HEK293 (cell line): ENCODE results near the gene SENP1.

Source experiments
- GFI1B ChIP-seq: fragments of 450-650 bp; formaldehyde crosslinking; IDR thresholded peaks from 2 replicates; pipeline ENCODE4 v1.5.1; 2016; ENCODE audit warnings: missing biosample characterization, missing genetic modification characterization
- HOXA7 ChIP-seq: sonication (generic); formaldehyde crosslinking; IDR thresholded peaks from 2 replicates; pipeline ENCODE4 v1.8.1; 2022; ENCODE audit warnings: missing genetic modification reagents, borderline replicate concordance
- MEIS1 ChIP-seq: sonication (generic); formaldehyde crosslinking; IDR thresholded peaks from 2 replicates; pipeline ENCODE4 v1.8.1; 2022; ENCODE audit warnings: missing genetic modification reagents, mild to moderate bottlenecking, borderline replicate concordance
- SALL2 ChIP-seq: fragments of 450-650 bp; formaldehyde crosslinking; IDR thresholded peaks from 2 replicates; pipeline ENCODE4 v1.5.0; 2017; ENCODE audit warnings: missing biosample characterization, mild to moderate bottlenecking, missing genetic modification characterization, borderline replicate concordance
- SCRT1 ChIP-seq: fragments of 450-650 bp; formaldehyde crosslinking; IDR thresholded peaks from 2 replicates; pipeline ENCODE4 v1.5.1; 2016; ENCODE audit warnings: missing biosample characterization, missing genetic modification characterization, borderline replicate concordance
- SETDB1 ChIP-seq: IDR thresholded peaks from one replicate; pipeline ENCODE4 v1.6.1; 2017; ENCODE audit warnings: mild to moderate bottlenecking, low read length, moderate library complexity, mixed read lengths; ENCODE audit not compliant: insufficient read length
- YY2 ChIP-seq: fragments of 450-650 bp; formaldehyde crosslinking; IDR thresholded peaks from 2 replicates; pipeline ENCODE4 v1.5.1; 2016; ENCODE audit warnings: missing biosample characterization, missing genetic modification characterization
- ZBTB7A ChIP-seq: fragments of 450-650 bp; formaldehyde crosslinking; IDR thresholded peaks from 2 replicates; pipeline ENCODE4 v1.5.1; 2016; ENCODE audit warnings: low read depth, missing biosample characterization, missing genetic modification characterization
- ZNF155 ChIP-seq: fragments of 450-650 bp; formaldehyde crosslinking; IDR thresholded peaks from 2 replicates; pipeline ENCODE4 v1.5.1; 2016; ENCODE audit warnings: missing biosample characterization, missing genetic modification characterization
- ZNF174 ChIP-seq: fragments of 450-650 bp; formaldehyde crosslinking; IDR thresholded peaks from 2 replicates; pipeline ENCODE4 v1.5.0; 2017; ENCODE audit warnings: missing biosample characterization, mild to moderate bottlenecking, missing genetic modification characterization
- ZNF214 ChIP-seq: fragments of 450-650 bp; formaldehyde crosslinking; IDR thresholded peaks from 2 replicates; pipeline ENCODE4 v1.5.1; 2017; ENCODE audit warnings: missing biosample characterization, mild to moderate bottlenecking, missing genetic modification characterization, borderline replicate concordance
- ZNF221 ChIP-seq: fragments of 450-650 bp; formaldehyde crosslinking; IDR thresholded peaks from 2 replicates; pipeline ENCODE4 v1.5.1; 2017; ENCODE audit warnings: missing biosample characterization, missing genetic modification characterization, borderline replicate concordance
- ZNF266 ChIP-seq: fragments of 450-650 bp; formaldehyde crosslinking; IDR thresholded peaks from 2 replicates; pipeline ENCODE4 v1.5.1; 2016; ENCODE audit warnings: missing biosample characterization, missing genetic modification characterization, low read depth
- ZNF274 ChIP-seq, 2 experiments: fragments of 200-500 bp in 1 of 2; fragments of 450-650 bp in 1 of 2; sonication (Bioruptor generic) in 1 of 2; formaldehyde crosslinking in 1 of 2; IDR thresholded peaks; 2 replicates each; pipeline versions ENCODE4 v1.5.1 to v1.6.1; 2014 to 2016; ENCODE audit warnings: borderline replicate concordance in 1 of 2, inconsistent platforms in 1 of 2, low read length in 1 of 2, missing biosample characterization in 1 of 2, missing genetic modification characterization in 1 of 2
- ZNF335 ChIP-seq: fragments of 450-650 bp; formaldehyde crosslinking; conservative IDR thresholded peaks from 2 replicates; pipeline ENCODE4 v1.5.1; 2016; ENCODE audit warnings: missing biosample characterization, missing genetic modification characterization
- ZNF341 ChIP-seq: fragments of 450-650 bp; formaldehyde crosslinking; IDR thresholded peaks from 2 replicates; pipeline ENCODE4; 2016; ENCODE audit warnings: low read depth, missing biosample characterization, missing genetic modification characterization
- ZNF426 ChIP-seq: fragments of 450-650 bp; formaldehyde crosslinking; IDR thresholded peaks from 2 replicates; pipeline ENCODE4 v1.5.1; 2017; ENCODE audit warnings: missing biosample characterization, missing genetic modification characterization, mild to moderate bottlenecking, inconsistent platforms, moderate library complexity
- ZNF433 ChIP-seq: fragments of 450-650 bp; formaldehyde crosslinking; IDR thresholded peaks from 2 replicates; pipeline ENCODE4 v1.5.1; 2016; ENCODE audit warnings: missing biosample characterization, missing genetic modification characterization, low read depth
- ZNF48 ChIP-seq: fragments of 450-650 bp; formaldehyde crosslinking; IDR thresholded peaks from 2 replicates; pipeline ENCODE4 v1.5.1; 2016; ENCODE audit warnings: missing biosample characterization, missing genetic modification characterization
- ZNF514 ChIP-seq: fragments of 450-650 bp; formaldehyde crosslinking; IDR thresholded peaks from 2 replicates; pipeline ENCODE4 v1.5.1; 2016; ENCODE audit warnings: missing biosample characterization, missing genetic modification characterization
- ZNF548 ChIP-seq: fragments of 450-650 bp; formaldehyde crosslinking; IDR thresholded peaks from 2 replicates; pipeline ENCODE4 v1.5.1; 2016; ENCODE audit warnings: missing biosample characterization, missing genetic modification characterization
- ZNF600 ChIP-seq: fragments of 450-650 bp; formaldehyde crosslinking; IDR thresholded peaks from 2 replicates; pipeline ENCODE4 v1.5.1; 2016; ENCODE audit warnings: missing biosample characterization, missing genetic modification characterization
- ZNF621 ChIP-seq: fragments of 450-650 bp; formaldehyde crosslinking; IDR thresholded peaks from 2 replicates; pipeline ENCODE4 v1.5.1; 2017; ENCODE audit warnings: missing biosample characterization, missing genetic modification characterization
- ZNF658 ChIP-seq: fragments of 450-650 bp; formaldehyde crosslinking; IDR thresholded peaks from 2 replicates; pipeline ENCODE4; 2016; ENCODE audit warnings: missing biosample characterization, missing genetic modification characterization
- ZNF670 ChIP-seq: fragments of 450-650 bp; formaldehyde crosslinking; IDR thresholded peaks from 2 replicates; pipeline ENCODE4 v1.5.1; 2016; ENCODE audit warnings: missing biosample characterization, missing genetic modification characterization, low read depth
- ZNF707 ChIP-seq: fragments of 450-650 bp; formaldehyde crosslinking; IDR thresholded peaks from 2 replicates; pipeline ENCODE4 v1.5.1; 2016; ENCODE audit warnings: missing biosample characterization, missing genetic modification characterization
- ZSCAN16 ChIP-seq: fragments of 450-650 bp; formaldehyde crosslinking; IDR thresholded peaks from 2 replicates; pipeline ENCODE4 v1.5.1; 2016; ENCODE audit warnings: missing biosample characterization, missing genetic modification characterization
- ZXDB ChIP-seq: fragments of 450-650 bp; formaldehyde crosslinking; IDR thresholded peaks from 2 replicates; pipeline ENCODE4 v1.5.1; 2016; ENCODE audit warnings: missing biosample characterization, missing genetic modification characterization
- TF ChIP-seq, protein P1 (sequence below): fragments of 450-650 bp; formaldehyde crosslinking; IDR thresholded peaks from 2 replicates; pipeline ENCODE4 v1.5.1; 2016; ENCODE audit warnings: missing biosample characterization, missing genetic modification characterization
- TF ChIP-seq, protein P2 (sequence below): fragments of 450-650 bp; IDR thresholded peaks from 2 replicates; pipeline ENCODE4 v1.5.1; 2018; ENCODE audit warnings: missing biosample characterization, mild to moderate bottlenecking, missing genetic modification characterization
- TF ChIP-seq, protein P3 (sequence below): fragments of 450-650 bp; formaldehyde crosslinking; IDR thresholded peaks from 2 replicates; pipeline ENCODE4 v1.5.0; 2017; ENCODE audit warnings: missing biosample characterization, missing genetic modification characterization, borderline replicate concordance
- TF ChIP-seq, protein P4 (sequence below): fragments of 450-650 bp; formaldehyde crosslinking; IDR thresholded peaks from 2 replicates; pipeline ENCODE4 v1.5.1; 2016; ENCODE audit warnings: missing biosample characterization, missing genetic modification characterization
- TF ChIP-seq, protein P5 (sequence below): fragments of 450-650 bp; formaldehyde crosslinking; IDR thresholded peaks from 2 replicates; pipeline ENCODE4 v1.5.1; 2016; ENCODE audit warnings: missing biosample characterization, missing genetic modification characterization

The SENP1 gene

DNA sequence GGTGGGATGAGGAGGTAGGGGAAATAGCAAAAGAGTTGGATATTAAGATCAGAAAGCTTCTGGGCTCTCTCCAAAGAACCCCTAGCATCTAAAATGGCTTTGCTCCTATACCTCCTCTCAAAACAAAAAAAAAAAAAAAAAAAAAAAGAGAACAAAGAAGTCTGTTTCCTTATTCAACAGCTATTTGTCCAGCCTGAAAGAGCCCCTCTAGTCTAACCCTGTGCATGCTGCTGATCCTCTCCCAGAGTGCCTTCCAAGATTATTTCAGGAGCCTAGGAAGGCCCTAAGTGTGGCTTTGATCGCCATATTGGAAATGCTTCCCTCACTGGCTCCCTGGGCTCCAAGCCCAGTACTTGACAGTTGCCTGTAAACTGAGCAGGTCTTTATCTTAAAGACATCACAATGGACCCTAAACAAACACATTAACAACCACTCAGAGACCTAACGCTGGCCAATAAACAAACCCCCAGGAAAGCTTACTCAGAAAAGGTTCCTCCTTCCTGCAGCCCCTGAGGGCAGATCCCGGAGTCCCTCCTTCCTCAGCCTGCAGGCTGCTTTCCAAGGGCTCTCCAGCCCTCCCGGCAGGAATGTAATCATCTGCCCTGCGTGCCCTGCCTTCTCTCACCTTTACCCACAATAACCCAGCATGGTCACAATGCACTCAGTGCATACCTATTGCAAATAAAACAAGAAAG lies 84.2 kb downstream of the SENP1 start (continued):
- TF ChIP-seq ZNF433 (no peak), ZBTB7A (tag by site-specific recombination) (no peak), YY2 (tag by site-specific recombination) (0 out of 2 replicates have a peak, but pooled peaks have one; percentile 27), SCRT1 (tag by site-specific recombination) (no peak), ZNF341 (tag by site-specific recombination) (peak; percentile 40; the same call in 1 of the 2 replicates), ZNF600 (tag by site-specific recombination) (peak; percentile 47; the same call in 1 of the 2 replicates), MEIS1 (CRISPR knock-in tag) (no peak), ZNF214 (tag by site-specific recombination) (no peak), ZNF274 (IDR thresholded peaks at IDR 0.05; ENCODE audit: low read length) (no peak), ZNF274 (tag by site-specific recombination; IDR thresholded peaks at IDR 0.05; ENCODE audit: borderline replicate concordance) (no peak), HOXA7 (CRISPR knock-in tag) (no peak), ZNF221 (tag by site-specific recombination) (no peak), SALL2 (no peak), ZNF548 (tag by site-specific recombination) (no peak), ZNF658 (tag by site-specific recombination) (no peak), ZNF514 (no peak), ZNF426 (tag by site-specific recombination) (no peak), ZNF155 (tag by site-specific recombination) (no peak), ZNF174 (tag by site-specific recombination) (no peak), ZNF335 (tag by site-specific recombination) (peak; percentile 84), ZNF621 (tag by site-specific recombination) (no peak), GFI1B (peak; percentile 73), ZNF48 (tag by site-specific recombination) (no peak), ZNF670 (tag by site-specific recombination) (no peak), ZXDB (tag by site-specific recombination) (peak; percentile 98), SETDB1 (no peak), ZSCAN16 (tag by site-specific recombination) (peak; percentile 65; the same call in 1 of the 2 replicates), ZNF707 (tag by site-specific recombination) (no peak), ZNF266 (tag by site-specific recombination) (no peak)
- TF ChIP-seq, protein P1, sequence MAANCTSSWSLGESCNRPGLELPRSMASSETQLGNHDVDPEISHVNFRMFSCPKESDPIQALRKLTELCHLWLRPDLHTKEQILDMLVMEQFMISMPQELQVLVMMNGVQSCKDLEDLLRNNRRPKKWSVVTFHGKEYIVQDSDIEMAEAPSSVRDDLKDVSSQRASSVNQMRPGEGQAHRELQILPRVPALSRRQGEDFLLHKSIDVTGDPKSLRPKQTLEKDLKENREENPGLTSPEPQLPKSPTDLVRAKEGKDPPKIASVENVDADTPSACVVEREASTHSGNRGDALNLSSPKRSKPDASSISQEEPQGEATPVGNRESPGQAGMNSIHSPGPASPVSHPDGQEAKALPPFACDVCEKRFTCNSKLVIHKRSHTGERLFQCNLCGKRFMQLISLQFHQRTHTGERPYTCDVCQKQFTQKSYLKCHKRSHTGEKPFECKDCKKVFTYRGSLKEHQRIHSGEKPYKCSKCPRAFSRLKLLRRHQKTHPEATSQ (tag by site-specific recombination) = no peak
- TF ChIP-seq, protein P2, sequence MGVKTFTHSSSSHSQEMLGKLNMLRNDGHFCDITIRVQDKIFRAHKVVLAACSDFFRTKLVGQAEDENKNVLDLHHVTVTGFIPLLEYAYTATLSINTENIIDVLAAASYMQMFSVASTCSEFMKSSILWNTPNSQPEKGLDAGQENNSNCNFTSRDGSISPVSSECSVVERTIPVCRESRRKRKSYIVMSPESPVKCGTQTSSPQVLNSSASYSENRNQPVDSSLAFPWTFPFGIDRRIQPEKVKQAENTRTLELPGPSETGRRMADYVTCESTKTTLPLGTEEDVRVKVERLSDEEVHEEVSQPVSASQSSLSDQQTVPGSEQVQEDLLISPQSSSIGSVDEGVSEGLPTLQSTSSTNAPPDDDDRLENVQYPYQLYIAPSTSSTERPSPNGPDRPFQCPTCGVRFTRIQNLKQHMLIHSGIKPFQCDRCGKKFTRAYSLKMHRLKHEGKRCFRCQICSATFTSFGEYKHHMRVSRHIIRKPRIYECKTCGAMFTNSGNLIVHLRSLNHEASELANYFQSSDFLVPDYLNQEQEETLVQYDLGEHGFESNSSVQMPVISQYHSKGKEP (tag by site-specific recombination) = peak; percentile 79
- TF ChIP-seq, protein P3, sequence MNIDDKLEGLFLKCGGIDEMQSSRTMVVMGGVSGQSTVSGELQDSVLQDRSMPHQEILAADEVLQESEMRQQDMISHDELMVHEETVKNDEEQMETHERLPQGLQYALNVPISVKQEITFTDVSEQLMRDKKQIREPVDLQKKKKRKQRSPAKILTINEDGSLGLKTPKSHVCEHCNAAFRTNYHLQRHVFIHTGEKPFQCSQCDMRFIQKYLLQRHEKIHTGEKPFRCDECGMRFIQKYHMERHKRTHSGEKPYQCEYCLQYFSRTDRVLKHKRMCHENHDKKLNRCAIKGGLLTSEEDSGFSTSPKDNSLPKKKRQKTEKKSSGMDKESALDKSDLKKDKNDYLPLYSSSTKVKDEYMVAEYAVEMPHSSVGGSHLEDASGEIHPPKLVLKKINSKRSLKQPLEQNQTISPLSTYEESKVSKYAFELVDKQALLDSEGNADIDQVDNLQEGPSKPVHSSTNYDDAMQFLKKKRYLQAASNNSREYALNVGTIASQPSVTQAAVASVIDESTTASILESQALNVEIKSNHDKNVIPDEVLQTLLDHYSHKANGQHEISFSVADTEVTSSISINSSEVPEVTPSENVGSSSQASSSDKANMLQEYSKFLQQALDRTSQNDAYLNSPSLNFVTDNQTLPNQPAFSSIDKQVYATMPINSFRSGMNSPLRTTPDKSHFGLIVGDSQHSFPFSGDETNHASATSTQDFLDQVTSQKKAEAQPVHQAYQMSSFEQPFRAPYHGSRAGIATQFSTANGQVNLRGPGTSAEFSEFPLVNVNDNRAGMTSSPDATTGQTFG = no peak
- TF ChIP-seq, protein P4, sequence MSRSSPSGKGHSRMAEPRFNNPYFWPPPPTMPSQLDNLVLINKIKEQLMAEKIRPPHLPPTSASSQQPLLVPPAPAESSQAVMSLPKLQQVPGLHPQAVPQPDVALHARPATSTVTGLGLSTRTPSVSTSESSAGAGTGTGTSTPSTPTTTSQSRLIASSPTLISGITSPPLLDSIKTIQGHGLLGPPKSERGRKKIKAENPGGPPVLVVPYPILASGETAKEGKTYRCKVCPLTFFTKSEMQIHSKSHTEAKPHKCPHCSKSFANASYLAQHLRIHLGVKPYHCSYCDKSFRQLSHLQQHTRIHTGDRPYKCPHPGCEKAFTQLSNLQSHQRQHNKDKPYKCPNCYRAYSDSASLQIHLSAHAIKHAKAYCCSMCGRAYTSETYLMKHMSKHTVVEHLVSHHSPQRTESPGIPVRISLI = peak; percentile 77
- TF ChIP-seq, protein P5, sequence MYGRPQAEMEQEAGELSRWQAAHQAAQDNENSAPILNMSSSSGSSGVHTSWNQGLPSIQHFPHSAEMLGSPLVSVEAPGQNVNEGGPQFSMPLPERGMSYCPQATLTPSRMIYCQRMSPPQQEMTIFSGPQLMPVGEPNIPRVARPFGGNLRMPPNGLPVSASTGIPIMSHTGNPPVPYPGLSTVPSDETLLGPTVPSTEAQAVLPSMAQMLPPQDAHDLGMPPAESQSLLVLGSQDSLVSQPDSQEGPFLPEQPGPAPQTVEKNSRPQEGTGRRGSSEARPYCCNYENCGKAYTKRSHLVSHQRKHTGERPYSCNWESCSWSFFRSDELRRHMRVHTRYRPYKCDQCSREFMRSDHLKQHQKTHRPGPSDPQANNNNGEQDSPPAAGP (tag by site-specific recombination) = peak; percentile 100
